Measurements from ENCODE around the gene CDKAL1.
"Not testable (repeated sequence)": the region's sequence is repeated elsewhere in the genome, so short reads cannot be mapped to it uniquely, and the experiment has no call there.

Gene CDKAL1

DNA sequence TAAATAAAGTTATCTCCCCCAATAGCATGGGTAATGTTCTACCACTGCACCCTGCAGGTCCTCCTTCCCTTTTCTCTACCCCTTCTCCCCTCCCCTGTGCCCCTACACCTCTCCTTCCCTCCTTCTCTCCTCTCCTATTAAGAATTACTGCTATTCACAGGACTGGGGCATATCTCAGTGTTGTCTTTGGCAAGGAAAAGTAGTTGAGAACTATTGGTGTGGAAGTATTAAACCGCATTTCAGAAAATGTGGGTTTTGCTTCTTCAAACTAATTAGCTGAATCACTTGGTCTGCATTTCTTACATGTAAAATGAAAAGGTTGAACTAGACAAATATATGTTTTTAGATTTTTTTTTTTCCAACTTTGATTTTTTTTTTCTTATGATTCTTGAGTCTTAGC is 296.3 kb downstream of the CDKAL1 start:
- peaks cover 0 to 5% of the 10 kb centered on the region in 2 donors for H3K4me1 ChIP-seq (ENCODE audit: control insufficient read depth in 1 of 2, insufficient read depth in 2 of 2, low read length in 2 of 2)
- no peaks in the 10 kb centered on the region for H3K27me3 ChIP-seq (ENCODE audit: low read depth, low read length)
- no peaks in the 10 kb centered on the region for H3K9me3 ChIP-seq (ENCODE audit: control insufficient read depth in 1 of 2, low read length in 2 of 2)
- no peak overlapping the region for H3K27ac ChIP-seq (ENCODE audit: low read length)
- no peak overlapping the region for H3K4me3 ChIP-seq (ENCODE audit: low read depth in 1 of 2, low read length in 2 of 2)
- peaks cover 0 to 6% of the 10 kb centered on the region in 2 donors for H3K36me3 ChIP-seq (ENCODE audit: control insufficient read depth in 1 of 2, insufficient read depth in 2 of 2, low read length in 2 of 2)

DNA sequence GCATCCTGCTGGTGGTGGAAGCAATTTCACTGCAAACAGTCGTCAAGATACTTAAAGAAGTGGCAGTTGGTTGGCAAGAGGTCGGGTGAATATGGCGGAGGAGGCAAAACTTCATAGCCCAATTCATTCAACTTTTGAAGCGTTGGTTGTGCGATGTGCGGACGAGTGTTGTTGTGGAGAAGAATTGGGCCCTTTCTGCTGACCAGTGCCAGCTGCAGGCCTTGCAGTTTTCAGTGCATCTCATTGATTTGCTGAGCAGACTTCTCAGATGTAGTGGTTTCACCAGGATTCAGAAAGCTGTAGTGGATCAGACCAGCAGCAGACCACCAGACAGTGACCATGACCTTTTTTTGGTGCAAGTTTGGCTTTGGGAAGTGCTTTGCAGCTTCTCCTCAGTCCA is 297.0 kb downstream of the CDKAL1 start:
- H3K27ac ChIP-seq (ENCODE audit: low read length); H3K9me3 ChIP-seq (ENCODE audit: control insufficient read depth in 1 of 2, low read length in 2 of 2); H3K36me3 ChIP-seq (ENCODE audit: control insufficient read depth in 1 of 2, insufficient read depth in 2 of 2, low read length in 2 of 2); H3K4me1 ChIP-seq (ENCODE audit: control insufficient read depth in 1 of 2, insufficient read depth in 2 of 2, low read length in 2 of 2); H3K4me3 ChIP-seq (ENCODE audit: low read depth in 1 of 2, low read length in 2 of 2); H3K27me3 ChIP-seq (ENCODE audit: low read depth, low read length): not testable (repeated sequence)

- Histone ChIP-seq H3K4me3 (ENCODE audit: low read depth in 1 of 2, low read length in 2 of 2) (no peak overlapping the region), H3K9me3 (ENCODE audit: control insufficient read depth in 1 of 2, low read length in 2 of 2) (no peaks in the 10 kb centered on the region), H3K27ac (ENCODE audit: low read length) (no peak overlapping the region), H3K27me3 (ENCODE audit: low read depth, low read length) (no peaks in the 10 kb centered on the region), H3K36me3 (ENCODE audit: control insufficient read depth in 1 of 2, insufficient read depth in 2 of 2, low read length in 2 of 2) (no peaks in the 10 kb centered on the region), H3K4me1 (ENCODE audit: control insufficient read depth in 1 of 2, insufficient read depth in 2 of 2, low read length in 2 of 2) (no peaks in the 10 kb centered on the region)
Observed at GRCh38 chr6:20833881-20834515, 299.7 kb downstream of the CDKAL1 start.

- no peak overlapping the region for H3K27ac ChIP-seq (ENCODE audit: low read length)
- no peaks in the 10 kb centered on the region for H3K27me3 ChIP-seq (ENCODE audit: low read depth, low read length)
- no peak overlapping the region for H3K4me3 ChIP-seq (ENCODE audit: low read depth in 1 of 2, low read length in 2 of 2)
- H3K36me3 ChIP-seq (ENCODE audit: control insufficient read depth in 1 of 2, insufficient read depth in 2 of 2, low read length in 2 of 2), result no peaks in the 10 kb centered on the region
- H3K9me3 ChIP-seq (ENCODE audit: control insufficient read depth in 1 of 2, low read length in 2 of 2), result no peaks in the 10 kb centered on the region
- H3K4me1 ChIP-seq (ENCODE audit: control insufficient read depth in 1 of 2, insufficient read depth in 2 of 2, low read length in 2 of 2), result no peaks in the 10 kb centered on the region
Observed at GRCh38 chr6:20835315-20836010, 301.2 kb downstream of the CDKAL1 start.

DNA sequence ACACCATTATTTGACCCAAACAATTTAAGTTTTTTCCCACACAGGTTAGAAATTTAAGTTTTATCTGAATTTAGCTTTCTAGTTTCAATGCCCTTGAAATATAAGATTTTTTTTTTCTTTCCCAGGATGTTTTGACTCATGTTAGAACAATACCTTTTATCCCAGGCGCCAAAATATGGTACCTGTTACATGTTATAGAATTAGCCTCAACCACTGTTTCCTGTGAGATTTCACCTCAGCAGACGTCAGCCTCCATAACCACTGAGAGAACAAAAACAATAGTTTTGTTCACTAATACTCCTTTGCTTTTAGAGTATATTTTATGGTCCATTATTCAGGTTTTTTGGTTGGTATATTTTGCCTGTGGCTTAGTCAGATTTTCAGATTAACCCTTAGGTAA is 302.9 kb downstream of the CDKAL1 start:
- Histone ChIP-seq H3K27ac (ENCODE audit: low read length) (no peak overlapping the region), H3K9me3 (ENCODE audit: control insufficient read depth in 1 of 2, low read length in 2 of 2) (no peaks in the 10 kb centered on the region), H3K4me1 (ENCODE audit: control insufficient read depth in 1 of 2, insufficient read depth in 2 of 2, low read length in 2 of 2) (no peaks in the 10 kb centered on the region), H3K27me3 (ENCODE audit: low read depth, low read length) (no peaks in the 10 kb centered on the region), H3K4me3 (ENCODE audit: low read depth in 1 of 2, low read length in 2 of 2) (no peak overlapping the region), H3K36me3 (ENCODE audit: control insufficient read depth in 1 of 2, insufficient read depth in 2 of 2, low read length in 2 of 2) (no peaks in the 10 kb centered on the region)

- H3K4me3 ChIP-seq (ENCODE audit: low read depth in 1 of 2, low read length in 2 of 2), result no peak overlapping the region
- no peaks in the 10 kb centered on the region for H3K36me3 ChIP-seq (ENCODE audit: control insufficient read depth in 1 of 2, insufficient read depth in 2 of 2, low read length in 2 of 2)
- no peaks in the 10 kb centered on the region for H3K27me3 ChIP-seq (ENCODE audit: low read depth, low read length)
Observed at GRCh38 chr6:20838113-20838512, 303.9 kb downstream of the CDKAL1 start.

DNA sequence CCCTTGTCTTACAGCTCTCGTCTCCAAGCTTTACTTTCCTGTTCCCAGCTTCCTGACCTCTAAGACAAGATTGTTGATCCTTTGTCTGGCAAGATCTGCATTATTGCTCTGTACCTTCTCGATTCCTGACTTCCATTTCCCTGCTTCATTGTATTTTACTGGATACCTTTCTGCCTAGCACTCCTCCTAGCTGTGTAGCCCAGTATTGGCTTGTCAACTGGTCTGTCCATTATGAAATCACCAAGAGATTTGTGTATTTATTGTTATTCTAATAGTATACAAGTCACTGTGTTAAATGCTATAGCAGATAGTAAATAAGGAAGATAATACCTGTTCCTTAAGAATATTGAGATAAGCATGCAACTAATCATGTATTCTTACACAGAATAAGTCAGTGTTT is 305.4 kb downstream of the CDKAL1 start:
- Histone ChIP-seq H3K4me3 (ENCODE audit: low read depth in 1 of 2, low read length in 2 of 2) (no peak overlapping the region), H3K27me3 (ENCODE audit: low read depth, low read length) (no peaks in the 10 kb centered on the region), H3K9me3 (ENCODE audit: control insufficient read depth in 1 of 2, low read length in 2 of 2) (no peaks in the 10 kb centered on the region), H3K27ac (ENCODE audit: low read length) (no peak overlapping the region), H3K4me1 (ENCODE audit: control insufficient read depth in 1 of 2, insufficient read depth in 2 of 2, low read length in 2 of 2) (no peaks in the 10 kb centered on the region), H3K36me3 (ENCODE audit: control insufficient read depth in 1 of 2, insufficient read depth in 2 of 2, low read length in 2 of 2) (no peaks in the 10 kb centered on the region)

More at GRCh38 chr6:20838113-20838512, 303.9 kb downstream of the CDKAL1 start:
- Histone ChIP-seq H3K4me1 (ENCODE audit: control insufficient read depth in 1 of 2, insufficient read depth in 2 of 2, low read length in 2 of 2) (no peaks in the 10 kb centered on the region), H3K27ac (ENCODE audit: low read length) (no peak overlapping the region), H3K9me3 (ENCODE audit: control insufficient read depth in 1 of 2, low read length in 2 of 2) (no peaks in the 10 kb centered on the region)

GRCh38 chr6:20840675-20841074 is 306.4 kb downstream of the CDKAL1 start:
- Histone ChIP-seq H3K4me1 (ENCODE audit: control insufficient read depth in 1 of 2, insufficient read depth in 2 of 2, low read length in 2 of 2) (no peaks in the 10 kb centered on the region), H3K4me3 (ENCODE audit: low read depth in 1 of 2, low read length in 2 of 2) (no peak overlapping the region), H3K9me3 (ENCODE audit: control insufficient read depth in 1 of 2, low read length in 2 of 2) (no peaks in the 10 kb centered on the region), H3K27me3 (ENCODE audit: low read depth, low read length) (no peaks in the 10 kb centered on the region), H3K27ac (ENCODE audit: low read length) (no peak overlapping the region), H3K36me3 (ENCODE audit: control insufficient read depth in 1 of 2, insufficient read depth in 2 of 2, low read length in 2 of 2) (no peaks in the 10 kb centered on the region)

- Histone ChIP-seq H3K4me3 (ENCODE audit: low read depth in 1 of 2, low read length in 2 of 2) (no peak overlapping the region), H3K4me1 (ENCODE audit: control insufficient read depth in 1 of 2, insufficient read depth in 2 of 2, low read length in 2 of 2) (peaks cover 0 to 2% of the 10 kb centered on the region in 2 donors), H3K27ac (ENCODE audit: low read length) (no peak overlapping the region), H3K9me3 (ENCODE audit: control insufficient read depth in 1 of 2, low read length in 2 of 2) (no peaks in the 10 kb centered on the region), H3K27me3 (ENCODE audit: low read depth, low read length) (no peaks in the 10 kb centered on the region), H3K36me3 (ENCODE audit: control insufficient read depth in 1 of 2, insufficient read depth in 2 of 2, low read length in 2 of 2) (no peaks in the 10 kb centered on the region)
Observed at GRCh38 chr6:20841806-20842205, 307.5 kb downstream of the CDKAL1 start.

GRCh38 chr6:20845592-20845991 is 311.3 kb downstream of the CDKAL1 start:
- H3K4me3 ChIP-seq (ENCODE audit: low read depth in 1 of 2, low read length in 2 of 2), result no peak overlapping the region
- H3K27me3 ChIP-seq (ENCODE audit: low read depth, low read length), result no peaks in the 10 kb centered on the region
- no peaks in the 10 kb centered on the region for H3K9me3 ChIP-seq (ENCODE audit: control insufficient read depth in 1 of 2, low read length in 2 of 2)
- H3K4me1 ChIP-seq (ENCODE audit: control insufficient read depth in 1 of 2, insufficient read depth in 2 of 2, low read length in 2 of 2), result peaks cover 0 to 14% of the 10 kb centered on the region in 2 donors
- no peak overlapping the region for H3K27ac ChIP-seq (ENCODE audit: low read length)
- no peaks in the 10 kb centered on the region for H3K36me3 ChIP-seq (ENCODE audit: control insufficient read depth in 1 of 2, insufficient read depth in 2 of 2, low read length in 2 of 2)

GRCh38 chr6:20846602-20847028 is 312.4 kb downstream of the CDKAL1 start:
- peaks cover 0 to 14% of the 10 kb centered on the region in 2 donors for H3K4me1 ChIP-seq (ENCODE audit: control insufficient read depth in 1 of 2, insufficient read depth in 2 of 2, low read length in 2 of 2)

GRCh38 chr6:20847904-20848303 is 313.6 kb downstream of the CDKAL1 start:
- Histone ChIP-seq H3K4me1 (ENCODE audit: control insufficient read depth in 1 of 2, insufficient read depth in 2 of 2, low read length in 2 of 2) (peaks cover 0 to 14% of the 10 kb centered on the region in 2 donors), H3K27ac (ENCODE audit: low read length) (no peak overlapping the region), H3K27me3 (ENCODE audit: low read depth, low read length) (no peaks in the 10 kb centered on the region), H3K9me3 (ENCODE audit: control insufficient read depth in 1 of 2, low read length in 2 of 2) (no peaks in the 10 kb centered on the region), H3K4me3 (ENCODE audit: low read depth in 1 of 2, low read length in 2 of 2) (no peak overlapping the region), H3K36me3 (ENCODE audit: control insufficient read depth in 1 of 2, insufficient read depth in 2 of 2, low read length in 2 of 2) (no peaks in the 10 kb centered on the region)

More at GRCh38 chr6:20846602-20847028, 312.4 kb downstream of the CDKAL1 start:
- H3K36me3 ChIP-seq (ENCODE audit: control insufficient read depth in 1 of 2, insufficient read depth in 2 of 2, low read length in 2 of 2), result no peaks in the 10 kb centered on the region
- no peak overlapping the region for H3K27ac ChIP-seq (ENCODE audit: low read length)
- H3K9me3 ChIP-seq (ENCODE audit: control insufficient read depth in 1 of 2, low read length in 2 of 2), result no peaks in the 10 kb centered on the region
- H3K4me3 ChIP-seq (ENCODE audit: low read depth in 1 of 2, low read length in 2 of 2), result no peak overlapping the region
- no peaks in the 10 kb centered on the region for H3K27me3 ChIP-seq (ENCODE audit: low read depth, low read length)
